Measurements from ENCODE around the gene DNAH3. TPM values are rescaled to one million over a fixed set of nuclear protein-coding genes. Genes with fewer than 3 reads are reported as not detected.
A peak's percentile ranks its signal among the peaks of the same experiment; 100 is the strongest.

DNAH3 gene
- total and polyA plus RNA-seq, 2 of the 13 experiments (the other 11 are each of a cell fraction or from before 2014, with no cell fraction given), result 0.07 to 0.08 TPM

- no peak for TF ChIP-seq HMGXB3 (CRISPR knock-in tag; IDR thresholded peaks at IDR 0.05; ENCODE audit: borderline replicate concordance)
These were observed 253.3 kb downstream of the DNAH3 start (continued) for GRCh38 chr16:20897253-20897897.

- in situ Hi-C loops (cut with HindIII; ENCODE audit: extremely low pct_ligation_motif_present, low pct_unique_long_range_greater_than_20kb), result no loop called here
- ChIA-PET POLR2A (interaction anchor here (0.6 to 0.9 kb wide), 3 partner anchors 14 to 1468 kb away, joined by 3 to 5 read pairs (median 5); no protein-coding TSS in a partner anchor), CTCF (ENCODE audit: low intra/inter-chr PET ratio, low total read pairs) (no interaction called here)
- peaks cover 96% of the 10 kb centered on the region for H3K79me2 ChIP-seq (ENCODE audit: insufficient read depth, low read length)
- FAIRE-seq, result no peak
- H3K4me3 ChIP-seq (replicated peaks in 1 of 3; ENCODE audit: insufficient read depth in 1 of 3, low read depth in 2 of 3, low read length in 3 of 3), result no peak overlapping the region
- H3K27ac ChIP-seq (ENCODE audit: extremely low read length, insufficient read depth, low read length), result peak overlapping the region; percentile 19
- BruUV-seq (replicated peaks), result no TSS peak
- H3K27me3 ChIP-seq (ENCODE audit: control insufficient read depth in 1 of 2, insufficient read depth in 2 of 2, low read length in 2 of 2), result no peaks in the 10 kb centered on the region; a peak in 1 of 5 replicates
- no peak overlapping the region for H3K4me2 ChIP-seq (ENCODE audit: low read depth, low read length)
- intact Hi-C loops (cut with micrococcal nuclease; ENCODE audit: unreplicated experiment), result no loop called here
- DNase-seq (ENCODE audit: low spot score), result peak; percentile 46
- no peaks in the 10 kb centered on the region for H3K9me3 ChIP-seq (ENCODE audit: low read length)
- WGBS (ENCODE audit: low lambda C conversion rate), result 52% methylated on average over 2 of the region's 2 CpGs
- ATAC-seq, result peak; percentile 78
- peaks cover 74% of the 10 kb centered on the region for H3K4me1 ChIP-seq (ENCODE audit: insufficient read depth, low read length)
- H2AFZ ChIP-seq (ENCODE audit: low read length), result no peak overlapping the region
- peaks cover 9% of the 10 kb centered on the region; the same call in 1 of the 2 replicates for H4K20me1 ChIP-seq (ENCODE audit: insufficient read depth, low read length)
- no peak overlapping the region for H3K9ac ChIP-seq (ENCODE audit: insufficient read depth, low read depth, low read length)
- H3K36me3 ChIP-seq (replicated peaks in 1 of 2; ENCODE audit: control insufficient read depth in 1 of 2, insufficient read depth in 2 of 2, low read length in 2 of 2), result peaks cover 13 to 43% of the 10 kb centered on the region in 2 experiments
- TF ChIP-seq BATF2 (CRISPR knock-in tag; IDR thresholded peaks at IDR 0.05) (no peak), MBNL3 (CRISPR knock-in tag; conservative IDR thresholded peaks at IDR 0.05) (no peak), NCOR1 (IDR thresholded peaks at IDR 0.05; ENCODE audit: borderline replicate concordance, low read length) (no peak), SOX6 (IDR thresholded peaks at IDR 0.05) (no peak), SOX6 (CRISPR knock-in tag; IDR thresholded peaks at IDR 0.05) (peak; percentile 60; the same call in 1 of the 2 replicates), ESRRA (CRISPR knock-in tag; IDR thresholded peaks at IDR 0.05; ENCODE audit: low read depth) (peak; percentile 60; the same call in 1 of the 2 replicates), MAFF (IDR thresholded peaks at IDR 0.05; ENCODE audit: low read depth, low read length) (no peak), HMG20B (CRISPR knock-in tag; conservative IDR thresholded peaks at IDR 0.05) (no peak), RBAK (CRISPR knock-in tag; IDR thresholded peaks at IDR 0.05) (no peak), XRCC5 (optimal IDR thresholded peaks at IDR 0.05; ENCODE audit: low read length) (no peak), ADNP (CRISPR knock-in tag; IDR thresholded peaks at IDR 0.05) (no peak), ZIK1 (CRISPR knock-in tag; IDR thresholded peaks at IDR 0.05; ENCODE audit: borderline replicate concordance, low read depth) (no peak), YEATS4 (CRISPR knock-in tag; IDR thresholded peaks at IDR 0.05; ENCODE audit: borderline replicate concordance) (no peak), HNRNPUL1 (IDR thresholded peaks at IDR 0.05; ENCODE audit: low read depth, low read length) (no peak)
- TF ChIP-seq, protein P1, sequence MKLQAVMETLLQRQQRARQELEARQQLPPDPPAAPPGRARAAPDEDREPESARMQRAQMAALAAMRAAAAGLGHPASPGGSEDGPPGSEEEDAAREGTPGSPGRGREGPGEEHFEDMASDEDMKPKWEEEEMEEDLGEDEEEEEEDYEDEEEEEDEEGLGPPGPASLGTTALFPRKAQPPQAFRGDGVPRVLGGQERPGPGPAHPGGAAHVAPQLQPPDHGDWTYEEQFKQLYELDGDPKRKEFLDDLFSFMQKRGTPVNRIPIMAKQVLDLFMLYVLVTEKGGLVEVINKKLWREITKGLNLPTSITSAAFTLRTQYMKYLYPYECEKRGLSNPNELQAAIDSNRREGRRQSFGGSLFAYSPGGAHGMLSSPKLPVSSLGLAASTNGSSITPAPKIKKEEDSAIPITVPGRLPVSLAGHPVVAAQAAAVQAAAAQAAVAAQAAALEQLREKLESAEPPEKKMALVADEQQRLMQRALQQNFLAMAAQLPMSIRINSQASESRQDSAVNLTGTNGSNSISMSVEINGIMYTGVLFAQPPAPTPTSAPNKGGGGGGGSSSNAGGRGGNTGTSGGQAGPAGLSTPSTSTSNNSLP (IDR thresholded peaks at IDR 0.05; ENCODE audit: low read depth, low read length), result no peak
These were observed 256.3 kb downstream of the DNAH3 start for GRCh38 chr16:20894388-20894787.

All from HepG2 (cell line).